ENCODE measurements around the gene AATK. TPM values are rescaled to one million over a fixed set of nuclear protein-coding genes. Genes with fewer than 3 reads are reported as not detected.

AATK gene
- total RNA-seq, 4 donors from 2014 or later, result 0.51 to 5.9 (median 3.0) TPM

DNA sequence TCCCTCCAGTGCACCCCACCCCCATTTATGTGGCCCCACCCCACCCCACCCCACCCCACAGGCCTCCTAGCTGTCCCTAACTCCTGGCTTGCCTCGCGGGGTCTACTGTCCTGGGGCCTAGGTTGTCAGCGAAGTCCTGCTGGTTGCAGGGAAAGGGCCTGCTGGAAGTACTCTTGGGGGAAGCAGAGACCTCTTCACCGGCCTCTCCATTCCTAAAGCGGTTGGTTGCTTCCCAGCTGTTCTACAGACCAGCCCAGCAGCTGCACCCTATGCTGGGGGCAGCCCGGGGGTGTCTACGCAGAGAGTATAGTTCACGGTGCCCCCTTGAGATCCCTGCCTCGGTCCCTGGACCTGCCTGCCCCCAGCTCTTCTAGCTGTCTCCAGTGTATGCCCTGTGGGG is 74.9 kb downstream of the AATK start:
- no peak overlapping the region for H3K4me3 ChIP-seq
- H3K9me3 ChIP-seq, result no peaks in the 10 kb centered on the region
- TF ChIP-seq CTCF (IDR thresholded peaks at IDR 0.05) (no peak), POLR2A (IDR thresholded peaks at IDR 0.05) (no peak)
- peaks cover 9 to 17% of the 10 kb centered on the region in 2 donors for H3K4me1 ChIP-seq
- no peaks in the 10 kb centered on the region for H3K36me3 ChIP-seq
- no peaks in the 10 kb centered on the region for H3K27me3 ChIP-seq
- no peak overlapping the region for H3K27ac ChIP-seq
- intact Hi-C loops (cut with DNase I; ENCODE audit: low total_unique reads), result loop anchor here (10.0 kb wide), 1 partner anchor 686 kb away; no protein-coding TSS in a partner anchor
- no peak for DNase-seq

GRCh38 chr17:81090361-81091136 is 75.5 kb downstream of the AATK start:
- no peak for DNase-seq
- intact Hi-C loops (cut with DNase I; ENCODE audit: low total_unique reads), result loop anchor here (10.0 kb wide), 1 partner anchor 686 kb away; no protein-coding TSS in a partner anchor
- Histone ChIP-seq H3K9me3 (no peaks in the 10 kb centered on the region), H3K4me1 (peaks cover 3 to 11% of the 10 kb centered on the region in 2 donors), H3K4me3 (no peak overlapping the region), H3K36me3 (no peaks in the 10 kb centered on the region), H3K27ac (no peak overlapping the region), H3K27me3 (no peaks in the 10 kb centered on the region)
- TF ChIP-seq CTCF (IDR thresholded peaks at IDR 0.05) (no peak), POLR2A (IDR thresholded peaks at IDR 0.05) (no peak)

DNA sequence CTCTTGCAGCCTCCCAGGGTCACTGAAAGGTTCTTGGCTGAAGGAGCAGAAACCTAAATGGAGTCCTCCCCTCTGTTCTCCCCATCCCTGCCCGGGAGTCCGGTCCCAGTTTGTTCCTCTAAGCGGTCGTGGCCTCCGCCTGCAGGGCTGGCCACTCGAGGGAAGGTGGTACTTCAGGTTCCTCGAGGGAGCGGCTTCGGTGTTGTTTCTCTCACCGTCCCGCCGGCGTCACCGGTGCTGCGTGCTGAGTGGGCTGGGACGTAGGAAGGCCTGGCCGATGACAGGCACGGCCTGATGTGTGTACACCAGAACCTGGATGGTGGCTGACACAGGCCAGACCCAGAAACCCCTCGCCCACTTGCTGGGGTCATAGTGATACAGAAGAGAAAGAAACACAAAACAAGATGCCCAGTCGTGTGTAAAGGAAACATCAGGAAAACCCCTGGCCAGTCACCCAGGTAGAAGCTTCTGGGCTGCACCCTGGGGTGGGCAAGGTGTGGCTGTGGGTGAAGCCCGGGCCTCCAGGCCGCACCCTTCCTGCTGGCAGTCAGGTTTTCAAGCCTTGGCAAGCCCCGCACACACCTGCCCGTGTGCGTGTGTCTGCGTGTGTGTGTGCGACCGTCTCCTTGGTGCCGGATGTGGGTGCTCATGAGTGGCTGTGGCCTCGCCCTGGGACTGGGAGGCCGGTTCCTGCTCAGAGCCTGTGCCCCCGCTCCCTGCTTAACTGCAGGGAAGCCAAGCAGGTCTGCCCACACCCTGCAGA is 79.1 kb downstream of the AATK start:
- no peaks in the 10 kb centered on the region for H3K27me3 ChIP-seq
- no peaks in the 10 kb centered on the region for H3K36me3 ChIP-seq
- intact Hi-C loops (cut with DNase I; ENCODE audit: low total_unique reads), result no loop called here
- no peak for DNase-seq
- no peaks in the 10 kb centered on the region for H3K4me1 ChIP-seq
- H3K4me3 ChIP-seq, result no peak overlapping the region
- no peak overlapping the region for H3K27ac ChIP-seq
- H3K9me3 ChIP-seq, result no peaks in the 10 kb centered on the region
- TF ChIP-seq CTCF (IDR thresholded peaks at IDR 0.05) (no peak), POLR2A (IDR thresholded peaks at IDR 0.05) (no peak)

DNA sequence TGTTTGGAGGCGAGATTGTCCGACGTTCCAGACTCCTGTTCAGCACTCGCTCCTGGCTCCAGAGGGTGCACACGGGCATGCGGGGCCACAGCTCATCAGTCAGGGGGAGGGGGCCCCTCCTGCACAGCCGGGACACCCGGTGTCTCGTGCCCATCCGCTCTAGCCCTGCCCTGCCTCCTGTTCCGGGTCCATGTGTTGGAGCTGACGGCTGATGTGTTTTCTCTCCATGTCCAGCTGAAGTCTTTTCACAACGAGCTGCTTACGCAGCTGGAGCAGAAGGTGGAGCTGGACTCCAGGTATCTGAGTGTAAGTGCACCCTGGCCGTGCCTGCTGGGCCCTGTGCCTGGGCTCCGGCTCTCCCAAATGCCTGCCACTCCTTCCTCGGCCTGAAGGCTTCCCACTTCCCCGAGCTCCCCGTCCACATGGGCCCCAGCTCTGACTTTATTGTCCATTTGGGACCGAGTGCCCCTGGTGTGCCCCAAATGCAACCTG is 80.6 kb downstream of the AATK start:
- H3K36me3 ChIP-seq, result no peaks in the 10 kb centered on the region

More for the DNA sequence above, 80.6 kb downstream of the AATK start:
- no peak for DNase-seq
- no peak for TF ChIP-seq CTCF (IDR thresholded peaks at IDR 0.05)
- TF ChIP-seq POLR2A (IDR thresholded peaks at IDR 0.05), result no peak
- Histone ChIP-seq H3K4me1 (no peaks in the 10 kb centered on the region), H3K4me3 (no peak overlapping the region), H3K27ac (no peak overlapping the region), H3K27me3 (no peaks in the 10 kb centered on the region), H3K9me3 (no peaks in the 10 kb centered on the region)
- intact Hi-C loops (cut with DNase I; ENCODE audit: low total_unique reads), result no loop called here
